ENCODE measurements around the gene TOMM70. TPM values are rescaled to one million over a fixed set of nuclear protein-coding genes. Genes with fewer than 3 reads are reported as not detected.
"Not testable (repeated sequence)": the region's sequence is repeated elsewhere in the genome, so short reads cannot be mapped to it uniquely, and the experiment has no call there.

TOMM70 gene
- total RNA-seq, 1 experiment from 2014 or later: 82.8 TPM

DNA sequence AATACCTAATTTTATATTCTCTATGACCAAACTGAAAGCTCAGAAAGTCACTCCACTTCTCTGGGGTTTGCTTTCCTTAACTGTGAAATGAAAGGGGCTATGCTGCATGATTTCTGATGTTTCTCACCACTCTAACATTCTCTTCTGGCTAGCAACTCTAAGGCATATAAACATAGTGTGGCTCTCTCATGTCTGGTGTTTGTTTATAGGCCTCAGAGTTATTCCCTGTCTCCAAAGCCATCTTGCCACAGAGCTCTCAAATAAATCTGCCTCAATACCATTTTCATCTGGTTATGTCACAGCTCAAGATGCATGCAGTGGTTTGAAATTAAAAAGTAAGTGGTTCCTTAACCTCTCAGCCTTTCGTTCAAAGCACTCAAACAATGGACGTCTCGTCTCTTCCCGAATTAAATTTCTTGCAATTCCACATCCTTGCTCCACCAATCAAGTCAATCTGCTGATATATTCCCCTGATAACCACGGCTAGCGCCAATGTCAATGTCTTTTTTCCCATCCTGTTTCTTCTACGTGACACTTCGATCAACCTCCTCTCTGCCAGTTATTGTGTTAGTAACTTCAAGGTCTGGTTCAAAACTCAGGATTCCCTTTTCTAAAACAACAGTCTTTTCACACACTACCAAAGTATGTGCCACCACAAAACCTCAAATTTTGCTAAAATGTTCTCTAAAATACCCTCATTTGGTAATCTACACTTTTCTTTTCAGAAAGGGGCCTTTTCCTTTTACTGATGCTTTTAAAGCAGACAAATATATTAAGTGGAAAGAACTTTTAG lies 16.0 kb downstream of the TOMM70 start:
- in situ Hi-C loops (cut with HindIII; ENCODE audit: low pct_unique_long_range_greater_than_20kb, low sequenced_read_pairs): no loop called here
- DNase-seq (ENCODE audit: low read depth, low spot score): no peak

DNA sequence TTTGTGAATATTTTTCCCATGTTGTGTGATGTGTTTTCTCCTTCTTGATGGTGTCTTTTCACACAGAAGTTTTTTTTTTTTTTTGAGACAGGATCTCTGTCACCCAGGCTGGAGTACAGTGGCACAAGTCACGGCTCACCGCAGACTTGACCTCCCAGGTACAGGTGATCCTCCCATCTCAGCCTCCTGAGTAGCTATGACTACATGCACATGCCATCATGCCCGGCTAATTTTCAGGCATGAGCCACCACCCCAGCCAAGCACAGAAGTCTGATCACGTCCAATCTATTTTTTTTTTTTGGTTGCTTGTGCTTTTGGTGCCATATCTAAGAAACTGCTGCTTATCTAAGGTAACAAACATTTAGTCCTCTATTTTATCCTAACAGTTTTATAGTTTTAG lies 24.6 kb downstream of the TOMM70 start:
- no peak for DNase-seq (ENCODE audit: low read depth, low spot score)
- in situ Hi-C loops (cut with HindIII; ENCODE audit: low pct_unique_long_range_greater_than_20kb, low sequenced_read_pairs): no loop called here

DNA sequence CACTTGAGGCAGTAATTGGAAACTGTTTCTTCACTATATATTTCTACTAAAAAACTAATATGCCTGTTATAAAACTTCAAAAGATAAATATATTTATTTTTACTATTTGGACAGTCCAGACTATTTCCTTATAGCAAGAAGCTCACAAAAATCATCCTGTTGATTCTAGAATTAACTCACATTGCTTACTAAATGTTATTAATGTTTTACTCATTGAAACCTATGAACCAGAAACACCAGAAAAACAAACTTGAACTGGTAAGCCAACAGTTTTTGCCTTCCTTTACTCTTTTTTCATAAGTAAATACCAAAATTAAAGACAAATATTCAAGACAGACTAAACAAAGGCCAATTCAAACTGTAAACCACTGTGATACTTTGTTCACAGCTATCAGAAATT lies 26.4 kb downstream of the TOMM70 start:
- in situ Hi-C loops (cut with HindIII; ENCODE audit: low pct_unique_long_range_greater_than_20kb, low sequenced_read_pairs): no loop called here
- DNase-seq (ENCODE audit: low read depth, low spot score): no peak

DNA sequence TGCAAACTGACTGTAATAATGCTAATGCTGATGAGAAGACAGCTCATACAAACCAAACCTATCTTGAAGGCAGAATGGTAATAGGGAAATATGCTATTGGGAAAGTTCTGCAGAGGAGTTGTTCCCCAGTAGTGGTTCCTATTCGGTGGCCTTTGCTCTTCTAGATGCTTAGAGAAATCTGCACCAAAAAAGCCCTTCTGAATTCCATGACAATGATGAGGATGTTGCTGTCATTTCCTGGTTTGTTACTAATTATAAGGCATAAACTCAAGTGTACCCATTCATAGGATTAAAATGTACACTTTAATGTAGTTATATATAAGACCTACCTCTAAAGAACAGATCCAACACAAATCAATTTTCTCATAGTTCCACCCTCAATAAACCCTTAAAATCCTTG lies 30.1 kb downstream of the TOMM70 start:
- in situ Hi-C loops (cut with HindIII; ENCODE audit: low pct_unique_long_range_greater_than_20kb, low sequenced_read_pairs): no loop called here
- DNase-seq (ENCODE audit: low read depth, low spot score): no peak

DNA sequence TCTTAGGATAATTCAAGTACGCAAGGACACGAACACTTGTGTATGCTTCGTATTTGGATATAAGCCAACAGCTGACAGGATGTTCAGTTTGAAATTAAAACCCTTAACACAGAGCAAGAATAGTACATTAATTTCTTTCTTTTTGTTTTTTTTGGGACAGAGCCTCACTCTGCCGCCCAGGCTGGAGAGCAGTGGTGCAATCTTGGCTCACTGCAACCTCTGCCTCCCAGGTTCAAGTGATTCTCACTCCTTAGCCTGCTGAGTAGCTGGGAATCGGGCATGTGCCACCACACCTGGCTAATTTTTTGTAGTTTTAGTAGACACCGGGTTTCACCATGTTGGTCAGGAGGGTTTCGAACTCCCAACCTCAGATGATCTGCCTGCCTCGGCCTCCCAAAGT lies 32.4 kb downstream of the TOMM70 start:
- in situ Hi-C loops (cut with HindIII; ENCODE audit: low pct_unique_long_range_greater_than_20kb, low sequenced_read_pairs): no loop called here
- no peak for DNase-seq (ENCODE audit: low read depth, low spot score)

DNA sequence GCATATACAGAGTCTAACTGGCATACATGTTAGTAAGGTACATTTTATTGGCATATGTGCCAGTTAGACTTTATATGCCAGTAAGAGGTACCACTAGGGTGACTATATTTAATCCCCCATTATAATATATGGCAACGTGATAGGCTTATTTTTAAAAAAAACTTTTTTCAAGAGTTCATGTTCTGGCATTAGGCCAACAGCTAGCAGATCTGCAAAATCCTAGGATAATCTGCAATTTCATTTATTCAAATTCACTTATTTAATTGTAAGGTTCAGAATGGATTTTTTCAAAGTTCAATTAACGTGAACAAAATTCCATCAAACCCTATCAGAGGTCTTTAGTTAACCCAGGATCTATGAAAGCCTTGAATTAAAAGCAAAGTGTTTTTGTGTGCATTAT lies 34.5 kb downstream of the TOMM70 start:
- in situ Hi-C loops (cut with HindIII; ENCODE audit: low pct_unique_long_range_greater_than_20kb, low sequenced_read_pairs): no loop called here
- no peak for DNase-seq (ENCODE audit: low read depth, low spot score)

DNA sequence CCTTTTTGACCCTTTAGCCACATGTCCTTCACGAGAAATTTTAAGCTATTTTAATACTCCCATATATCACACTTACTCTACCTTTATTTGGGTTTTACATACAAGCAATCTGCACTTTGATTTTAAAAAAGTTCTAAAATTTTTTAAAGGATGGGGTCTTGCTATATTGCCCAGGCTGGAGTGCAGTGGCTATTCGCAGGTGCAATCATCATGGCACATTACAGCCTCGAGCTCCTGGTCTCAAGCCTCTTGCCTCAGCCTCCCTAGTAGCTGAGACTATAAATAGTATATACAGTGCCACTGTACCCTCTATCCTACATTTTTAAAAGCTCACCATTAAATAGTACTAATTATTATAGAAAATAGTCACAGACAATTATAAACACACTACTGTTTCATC lies 36.5 kb downstream of the TOMM70 start:
- no peak for DNase-seq (ENCODE audit: low read depth, low spot score)
- in situ Hi-C loops (cut with HindIII; ENCODE audit: low pct_unique_long_range_greater_than_20kb, low sequenced_read_pairs): no loop called here

DNA sequence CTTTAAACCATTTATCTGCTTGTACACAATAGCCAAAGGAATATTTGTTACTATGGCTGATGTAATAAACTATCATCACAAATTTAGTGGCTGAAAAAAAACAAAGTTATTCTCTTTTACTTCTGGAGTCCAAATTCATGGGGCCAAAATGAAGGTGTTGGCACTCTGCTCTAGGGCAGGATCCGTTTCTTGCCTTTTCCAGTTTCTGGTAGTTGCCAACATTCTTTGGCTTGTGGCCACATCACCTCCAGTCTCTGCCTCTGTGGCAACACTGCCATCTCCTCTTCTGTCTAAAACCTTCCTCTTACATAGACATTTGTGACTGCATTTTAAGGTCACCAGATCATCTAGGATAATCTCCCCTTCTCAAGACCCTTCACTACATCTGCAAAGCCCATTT lies 39.0 kb downstream of the TOMM70 start:
- DNase-seq (ENCODE audit: low read depth, low spot score): no peak
- in situ Hi-C loops (cut with HindIII; ENCODE audit: low pct_unique_long_range_greater_than_20kb, low sequenced_read_pairs): no loop called here

DNA sequence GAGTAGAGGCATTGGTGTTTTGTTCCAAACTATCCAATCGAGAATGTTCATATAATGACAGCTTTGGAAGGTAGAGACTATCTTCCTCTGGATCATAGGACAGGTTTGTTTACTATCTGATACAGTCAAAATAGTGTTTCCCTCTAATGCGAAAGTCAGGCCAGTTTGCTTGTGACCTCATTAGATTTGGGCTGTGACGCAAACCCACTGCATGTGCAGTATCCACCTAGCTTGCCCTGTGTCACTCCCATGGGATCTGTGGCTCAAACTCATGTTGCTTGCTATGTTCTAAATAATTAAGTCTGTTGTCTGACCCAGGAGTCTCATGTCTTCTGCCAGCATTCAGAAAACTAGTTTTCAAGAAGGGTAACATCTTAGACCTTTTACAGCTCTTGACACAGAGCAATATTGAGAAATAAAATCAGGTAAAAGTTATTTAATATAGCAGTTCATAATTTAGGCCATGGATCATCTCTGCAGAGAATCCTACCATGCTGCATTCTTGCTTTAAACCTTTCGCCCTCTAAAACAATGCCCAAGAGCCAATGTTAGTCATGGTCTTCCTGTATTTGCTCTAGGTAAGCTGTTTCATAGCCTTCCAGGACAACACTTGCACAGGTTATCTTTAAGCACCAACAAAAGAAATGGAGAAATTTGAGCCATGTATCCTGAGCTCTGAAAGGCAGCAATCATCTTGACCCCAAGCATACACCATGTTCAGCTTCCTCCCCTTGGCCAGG lies 40.0 kb downstream of the TOMM70 start:
- in situ Hi-C loops (cut with HindIII; ENCODE audit: low pct_unique_long_range_greater_than_20kb, low sequenced_read_pairs): no loop called here

DNA sequence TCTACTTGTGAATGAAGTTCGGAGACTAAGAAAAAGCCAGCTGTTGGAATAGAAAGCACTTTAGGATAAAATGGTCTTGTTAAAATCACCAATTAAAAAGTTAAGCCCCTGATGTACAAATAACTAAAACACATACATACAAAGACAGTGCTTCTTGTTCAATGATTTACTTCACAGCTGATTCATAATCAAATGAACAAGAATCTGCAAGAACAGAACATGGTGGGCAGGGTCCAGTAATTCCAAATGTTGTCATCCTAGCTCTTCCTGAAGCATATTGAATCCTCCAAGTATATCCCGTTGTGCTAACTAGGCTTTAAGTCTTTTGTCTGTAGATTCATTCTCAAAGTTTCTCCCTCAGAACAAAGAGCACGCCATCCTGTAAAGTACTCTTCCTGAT lies 41.9 kb downstream of the TOMM70 start:
- in situ Hi-C loops (cut with HindIII; ENCODE audit: low pct_unique_long_range_greater_than_20kb, low sequenced_read_pairs): no loop called here
- no peak for DNase-seq (ENCODE audit: low read depth, low spot score)

More for the DNA sequence above, 40.0 kb downstream of the TOMM70 start:
- no peak for DNase-seq (ENCODE audit: low read depth, low spot score)

DNA sequence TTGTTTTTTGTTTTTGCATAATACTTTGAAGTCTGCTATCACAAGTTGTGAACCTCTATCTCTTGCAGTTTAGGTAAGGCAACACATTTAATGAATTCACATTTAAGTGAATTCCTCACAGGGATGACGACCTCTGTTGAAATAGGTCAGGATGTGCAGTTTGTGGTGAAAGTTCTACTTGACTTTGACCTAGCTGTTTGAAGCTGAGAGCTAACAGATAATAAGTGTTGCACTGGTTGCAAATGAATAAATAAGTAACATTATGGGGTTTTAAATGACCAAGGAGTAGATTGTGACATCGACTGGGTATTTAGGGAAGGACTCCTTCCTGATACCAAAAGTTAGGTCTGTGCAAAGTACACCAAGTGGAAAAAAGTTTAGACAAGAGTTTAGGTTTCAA lies 42.5 kb downstream of the TOMM70 start:
- DNase-seq (ENCODE audit: low read depth, low spot score): no peak
- in situ Hi-C loops (cut with HindIII; ENCODE audit: low pct_unique_long_range_greater_than_20kb, low sequenced_read_pairs): no loop called here

DNA sequence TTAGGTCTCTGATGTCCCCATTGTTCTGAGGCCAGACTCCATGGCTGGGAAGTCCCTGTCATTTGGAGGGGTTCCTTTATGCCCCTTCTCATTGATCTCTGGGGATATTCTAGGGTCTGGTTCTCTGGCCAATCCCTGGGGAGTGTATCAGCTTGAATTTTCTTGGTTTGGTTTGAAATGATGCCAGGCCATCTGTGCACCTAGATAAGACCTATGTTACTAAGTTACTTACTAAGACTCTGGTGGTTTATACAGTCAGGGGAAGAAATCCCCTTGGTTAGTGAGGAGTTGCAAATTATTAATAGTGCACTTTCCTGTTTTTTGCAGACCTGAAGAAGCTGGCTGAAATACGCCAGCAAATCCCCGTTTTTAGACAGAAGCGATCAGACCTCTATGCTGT lies 46.0 kb downstream of the TOMM70 start:
- DNase-seq (ENCODE audit: low read depth, low spot score): no peak
- in situ Hi-C loops (cut with HindIII; ENCODE audit: low pct_unique_long_range_greater_than_20kb, low sequenced_read_pairs): no loop called here

DNA sequence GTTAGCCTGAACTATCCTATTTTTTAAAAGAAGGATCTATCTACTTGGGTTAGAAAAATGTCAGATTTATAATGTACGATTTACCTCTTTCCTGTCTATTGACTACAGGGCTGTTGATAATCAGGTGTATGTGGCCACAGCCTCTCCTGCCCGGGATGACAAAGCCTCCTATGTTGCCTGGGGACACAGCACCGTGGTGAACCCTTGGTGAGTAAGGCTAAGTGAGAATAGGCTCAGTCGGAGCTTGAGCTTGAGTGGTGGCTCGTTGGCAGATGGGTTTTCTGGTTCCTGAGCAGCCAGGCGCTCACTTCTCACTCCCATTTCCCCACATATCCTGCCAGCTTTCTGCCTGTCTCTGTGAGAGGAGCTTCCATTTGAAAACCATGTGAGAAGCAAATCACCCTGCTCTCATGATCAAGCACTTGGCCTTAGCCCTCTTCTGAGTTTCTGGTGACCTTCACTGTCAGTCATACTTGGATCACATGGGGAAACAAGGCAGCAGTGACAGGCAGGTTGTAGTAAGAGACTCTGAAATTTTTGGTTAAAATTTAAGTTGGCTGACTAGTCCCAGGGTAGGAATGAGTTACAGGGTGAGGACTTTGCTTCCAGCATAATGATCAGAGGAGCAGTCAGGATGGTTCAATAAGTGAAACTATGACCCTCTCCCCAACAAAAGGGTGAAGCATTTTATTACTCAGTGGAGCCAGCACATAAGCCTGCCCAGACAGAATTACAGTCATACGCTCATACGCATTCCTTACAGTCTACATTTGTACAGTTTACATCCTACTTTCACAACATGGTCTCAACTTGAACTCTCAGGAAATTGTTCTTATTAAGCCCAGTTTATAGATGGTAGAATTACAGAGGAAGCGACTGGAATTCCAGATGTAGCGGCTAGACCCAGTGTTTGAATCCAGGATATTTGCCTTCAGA lies 48.3 kb downstream of the TOMM70 start:
- in situ Hi-C loops (cut with HindIII; ENCODE audit: low pct_unique_long_range_greater_than_20kb, low sequenced_read_pairs): no loop called here
- DNase-seq (ENCODE audit: low read depth, low spot score): peak; percentile 13

DNA sequence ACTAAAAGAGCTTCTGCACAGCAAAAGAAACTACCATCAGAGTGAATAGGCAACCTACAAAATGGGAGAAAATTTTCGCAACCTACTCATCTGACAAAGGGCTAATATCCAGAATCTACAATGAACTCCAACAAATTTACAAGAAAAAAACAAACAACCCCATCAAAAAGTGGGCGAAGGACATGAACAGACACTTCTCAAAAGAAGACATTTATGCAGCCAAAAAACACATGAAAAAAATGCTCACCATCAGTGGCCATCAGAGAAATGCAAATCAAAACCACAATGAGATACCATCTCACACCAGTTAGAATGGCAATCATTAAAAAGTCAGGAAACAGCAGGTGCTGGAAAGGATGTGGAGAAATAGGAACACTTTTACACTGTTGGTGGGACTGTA lies 49.1 kb downstream of the TOMM70 start:
- in situ Hi-C loops (cut with HindIII; ENCODE audit: low pct_unique_long_range_greater_than_20kb, low sequenced_read_pairs); DNase-seq (ENCODE audit: low read depth, low spot score): not testable (repeated sequence)

DNA sequence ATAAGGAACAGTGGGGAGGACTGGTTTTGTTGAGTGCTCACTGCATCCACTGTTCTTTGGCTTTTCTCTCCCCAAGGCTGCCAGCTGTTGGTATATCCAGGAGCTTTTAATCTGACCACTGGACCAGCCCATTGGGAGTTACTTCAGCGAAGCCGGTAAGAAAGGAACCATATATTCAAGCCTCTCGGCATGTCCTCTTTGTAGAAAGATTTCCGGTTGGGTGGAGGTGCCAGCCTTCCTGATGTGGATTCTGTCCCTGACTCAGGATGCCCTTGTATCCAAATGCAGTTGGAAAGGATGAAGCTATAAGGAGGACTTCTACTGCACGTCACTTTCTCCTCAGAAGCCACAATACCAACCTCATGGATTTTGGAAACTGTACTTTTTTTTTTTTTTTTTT lies 52.2 kb downstream of the TOMM70 start:
- no peak for DNase-seq (ENCODE audit: low read depth, low spot score)
- in situ Hi-C loops (cut with HindIII; ENCODE audit: low pct_unique_long_range_greater_than_20kb, low sequenced_read_pairs): no loop called here

DNA sequence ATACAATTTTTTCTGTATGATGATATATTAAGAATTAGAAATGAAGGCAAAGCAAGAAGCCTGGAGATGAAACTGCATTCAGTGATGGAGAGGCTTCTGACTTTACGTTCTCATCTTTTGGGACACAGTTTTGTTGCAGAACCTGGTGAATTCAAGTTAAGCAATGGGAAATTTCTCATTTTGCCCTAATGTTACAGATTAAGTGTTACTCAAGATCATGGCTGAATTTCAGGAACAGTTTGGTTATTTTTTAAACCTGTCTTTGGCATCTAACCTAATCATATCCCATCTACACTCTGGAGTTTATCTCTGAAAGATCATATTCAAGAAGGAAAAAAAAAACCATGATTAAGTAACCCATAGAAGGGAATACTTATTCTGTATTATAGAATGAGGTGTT lies 60.4 kb downstream of the TOMM70 start:
- in situ Hi-C loops (cut with HindIII; ENCODE audit: low pct_unique_long_range_greater_than_20kb, low sequenced_read_pairs): no loop called here
- DNase-seq (ENCODE audit: low read depth, low spot score): no peak

DNA sequence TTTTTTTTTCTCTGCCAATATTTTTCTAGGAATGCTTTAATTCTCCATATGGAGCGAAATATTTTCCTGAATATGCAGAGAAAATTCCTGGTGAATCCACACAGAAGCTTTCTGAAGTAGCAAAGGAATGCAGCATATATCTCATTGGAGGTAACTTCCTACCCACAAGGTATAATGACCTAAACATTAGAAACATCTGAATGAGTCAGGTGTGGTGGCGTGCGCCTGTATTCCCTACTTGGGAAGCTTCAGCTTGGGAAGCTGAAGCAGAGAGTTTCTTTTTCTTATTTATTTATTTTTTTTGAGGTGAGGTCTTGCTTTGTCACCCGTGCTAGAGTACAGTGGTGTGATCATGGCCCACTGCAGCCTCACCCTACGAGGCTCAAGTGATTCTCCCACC lies 61.1 kb downstream of the TOMM70 start:
- in situ Hi-C loops (cut with HindIII; ENCODE audit: low pct_unique_long_range_greater_than_20kb, low sequenced_read_pairs): no loop called here

DNA sequence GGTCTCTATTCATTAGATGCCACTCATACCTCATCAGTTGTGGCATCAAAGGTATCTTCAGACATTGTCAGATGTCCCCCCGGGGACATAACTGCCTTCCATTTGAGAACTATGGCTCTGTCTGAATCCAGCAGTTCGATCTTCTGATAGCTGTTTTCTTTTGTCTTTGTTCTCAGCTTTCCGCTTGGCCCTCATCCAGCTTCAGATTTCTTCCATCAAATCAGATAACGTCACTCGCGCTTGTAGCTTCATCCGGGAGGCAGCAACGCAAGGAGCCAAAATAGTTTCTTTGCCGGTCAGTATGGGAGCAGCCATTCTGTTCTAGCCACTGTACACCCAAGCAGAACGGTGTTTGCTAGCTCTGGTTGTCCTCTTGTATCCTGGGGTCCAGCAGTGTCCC lies 62.0 kb downstream of the TOMM70 start:
- in situ Hi-C loops (cut with HindIII; ENCODE audit: low pct_unique_long_range_greater_than_20kb, low sequenced_read_pairs): no loop called here
- no peak for DNase-seq (ENCODE audit: low read depth, low spot score)

More for the DNA sequence above, 61.1 kb downstream of the TOMM70 start:
- no peak for DNase-seq (ENCODE audit: low read depth, low spot score)

All from SK-MEL-5 (cell line).